Astrocyte (in vitro differentiated cells and primary cell): ENCODE data around the gene ATIC. TPM values are rescaled to one million over a fixed set of nuclear protein-coding genes. Genes with fewer than 3 reads are reported as not detected.
A peak's percentile ranks its signal among the peaks of the same experiment; 100 is the strongest.

Experiments
- DNase-seq: peaks from one replicate; pipeline ENCODE4 v3.0.0-alpha.2; 2010; ENCODE audit warnings: low read depth
- FAIRE-seq: peaks from 2 replicates; lab custom pipeline; 2011; peaks lifted over from hg19 to GRCh38; lab: Jason Lieb, UNC
- H2AFZ ChIP-seq: 2 replicates; pipeline ENCODE4 v1.6.0; 2012; ENCODE audit warnings: low read depth, low read length, inconsistent platforms
- H3K27ac ChIP-seq: 2 replicates; pipeline ENCODE4 v1.5.1; 2011; ENCODE audit warnings: low read depth, low read length, inconsistent platforms
- H3K27me3 ChIP-seq: 2 replicates; pipeline ENCODE4 v1.6.0; 2011; ENCODE audit warnings: low read length, inconsistent platforms; ENCODE audit not compliant: insufficient read depth
- H3K36me3 ChIP-seq: 2 replicates; pipeline ENCODE4 v1.5.1; 2011; ENCODE audit warnings: low read length, inconsistent platforms; ENCODE audit not compliant: insufficient read depth
- H3K4me1 ChIP-seq: 2 replicates; pipeline ENCODE4 v1.5.1; 2011; ENCODE audit warnings: low read length, inconsistent platforms; ENCODE audit not compliant: insufficient read depth
- H3K4me2 ChIP-seq: 2 replicates; pipeline ENCODE4 v1.6.0; 2012; ENCODE audit warnings: low read length, inconsistent platforms
- H3K4me3 ChIP-seq: 2 replicates; pipeline ENCODE4 v1.5.1; 2011; ENCODE audit warnings: low read depth, mild to moderate bottlenecking, low read length, inconsistent platforms; ENCODE audit not compliant: insufficient read depth
- H3K79me2 ChIP-seq: 2 replicates; pipeline ENCODE4 v1.6.0; 2012; ENCODE audit warnings: mild to moderate bottlenecking, low read length, inconsistent platforms; ENCODE audit not compliant: insufficient read depth
- H3K9ac ChIP-seq: 2 replicates; pipeline ENCODE4 v1.6.0; 2012; ENCODE audit warnings: mild to moderate bottlenecking, low read length, inconsistent platforms
- H3K9me3 ChIP-seq: 2 replicates; pipeline ENCODE4 v1.5.1; 2012; ENCODE audit warnings: low read depth, mild to moderate bottlenecking, low read length, inconsistent platforms; ENCODE audit not compliant: insufficient read depth
- H4K20me1 ChIP-seq: 2 replicates; pipeline ENCODE4 v1.6.0; 2012; ENCODE audit warnings: low read length, inconsistent platforms; ENCODE audit not compliant: insufficient read depth
- H3K27ac Mint-ChIP-seq: one replicate; pipeline ENCODE4 v1.8.0; 2021; ENCODE audit warnings: mild to moderate bottlenecking, mixed read lengths; ENCODE audit not compliant: unreplicated experiment
- H3K27me3 Mint-ChIP-seq: one replicate; pipeline ENCODE4 v1.8.0; 2021; ENCODE audit warnings: low read depth, mixed read lengths; ENCODE audit not compliant: unreplicated experiment
- H3K36me3 Mint-ChIP-seq: one replicate; pipeline ENCODE4 v1.8.0; 2021; ENCODE audit warnings: low read depth, mixed read lengths; ENCODE audit not compliant: unreplicated experiment
- H3K4me1 Mint-ChIP-seq: one replicate; pipeline ENCODE4 v1.8.0; 2021; ENCODE audit warnings: low read depth, mixed read lengths; ENCODE audit not compliant: unreplicated experiment
- H3K4me3 Mint-ChIP-seq: one replicate; pipeline ENCODE4 v1.8.0; 2021; ENCODE audit warnings: mild to moderate bottlenecking, moderate library complexity, mixed read lengths; ENCODE audit not compliant: unreplicated experiment
- H3K9me3 Mint-ChIP-seq: one replicate; pipeline ENCODE4 v1.8.0; 2021; ENCODE audit warnings: mild to moderate bottlenecking, mixed read lengths; ENCODE audit not compliant: unreplicated experiment
- EZH2 ChIP-seq: IDR thresholded peaks from 2 replicates; pipeline ENCODE4 v1.6.1; 2012; ENCODE audit warnings: mild to moderate bottlenecking, low read length, inconsistent platforms; ENCODE audit not compliant: insufficient read depth
- total RNA-seq: library from RNA; stranded (reverse); gene quantifications from 2 replicates; pipeline ENCODE4 v1.2.1, GENCODE V29; 2021
- TF ChIP-seq, protein P1 (sequence below): IDR thresholded peaks from 2 replicates; pipeline ENCODE4 v1.5.1; 2011; ENCODE audit warnings: low read depth, mild to moderate bottlenecking, inconsistent platforms, low read length, moderate library complexity; ENCODE audit not compliant: insufficient read depth

ATIC gene
- total RNA-seq, 1 donor from 2014 or later, result 61.1 TPM

GRCh38 chr2:215392164-215392563 lies 80.3 kb downstream of the ATIC start:
- FAIRE-seq, result no peak
- Histone ChIP-seq H3K27ac (peak overlapping the region; percentile 37), H3K9ac (peak overlapping the region; percentile 27), H3K4me2 (peak overlapping the region; percentile 51), H3K27me3 (no peaks in the 10 kb centered on the region), H3K4me3 (no peak overlapping the region), H3K4me1 (peaks cover 19% of the 10 kb centered on the region), H3K36me3 (peaks cover 92% of the 10 kb centered on the region), H3K79me2 (peaks cover 40% of the 10 kb centered on the region), H4K20me1 (peaks cover 96% of the 10 kb centered on the region), H2AFZ (no peak overlapping the region), H3K9me3 (no peaks in the 10 kb centered on the region)
- Mint-ChIP-seq H3K9me3 (no peaks in the 10 kb centered on the region), H3K4me1 (peaks cover 34% of the 10 kb centered on the region), H3K27me3 (no peaks in the 10 kb centered on the region), H3K4me3 (peak overlapping the region; percentile 42), H3K27ac (peak overlapping the region; percentile 92), H3K36me3 (peaks cover 19% of the 10 kb centered on the region)
- TF ChIP-seq, protein P1, sequence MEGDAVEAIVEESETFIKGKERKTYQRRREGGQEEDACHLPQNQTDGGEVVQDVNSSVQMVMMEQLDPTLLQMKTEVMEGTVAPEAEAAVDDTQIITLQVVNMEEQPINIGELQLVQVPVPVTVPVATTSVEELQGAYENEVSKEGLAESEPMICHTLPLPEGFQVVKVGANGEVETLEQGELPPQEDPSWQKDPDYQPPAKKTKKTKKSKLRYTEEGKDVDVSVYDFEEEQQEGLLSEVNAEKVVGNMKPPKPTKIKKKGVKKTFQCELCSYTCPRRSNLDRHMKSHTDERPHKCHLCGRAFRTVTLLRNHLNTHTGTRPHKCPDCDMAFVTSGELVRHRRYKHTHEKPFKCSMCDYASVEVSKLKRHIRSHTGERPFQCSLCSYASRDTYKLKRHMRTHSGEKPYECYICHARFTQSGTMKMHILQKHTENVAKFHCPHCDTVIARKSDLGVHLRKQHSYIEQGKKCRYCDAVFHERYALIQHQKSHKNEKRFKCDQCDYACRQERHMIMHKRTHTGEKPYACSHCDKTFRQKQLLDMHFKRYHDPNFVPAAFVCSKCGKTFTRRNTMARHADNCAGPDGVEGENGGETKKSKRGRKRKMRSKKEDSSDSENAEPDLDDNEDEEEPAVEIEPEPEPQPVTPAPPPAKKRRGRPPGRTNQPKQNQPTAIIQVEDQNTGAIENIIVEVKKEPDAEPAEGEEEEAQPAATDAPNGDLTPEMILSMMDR, result no peak
- no peak for TF ChIP-seq EZH2
- DNase-seq, result no peak

DNA sequence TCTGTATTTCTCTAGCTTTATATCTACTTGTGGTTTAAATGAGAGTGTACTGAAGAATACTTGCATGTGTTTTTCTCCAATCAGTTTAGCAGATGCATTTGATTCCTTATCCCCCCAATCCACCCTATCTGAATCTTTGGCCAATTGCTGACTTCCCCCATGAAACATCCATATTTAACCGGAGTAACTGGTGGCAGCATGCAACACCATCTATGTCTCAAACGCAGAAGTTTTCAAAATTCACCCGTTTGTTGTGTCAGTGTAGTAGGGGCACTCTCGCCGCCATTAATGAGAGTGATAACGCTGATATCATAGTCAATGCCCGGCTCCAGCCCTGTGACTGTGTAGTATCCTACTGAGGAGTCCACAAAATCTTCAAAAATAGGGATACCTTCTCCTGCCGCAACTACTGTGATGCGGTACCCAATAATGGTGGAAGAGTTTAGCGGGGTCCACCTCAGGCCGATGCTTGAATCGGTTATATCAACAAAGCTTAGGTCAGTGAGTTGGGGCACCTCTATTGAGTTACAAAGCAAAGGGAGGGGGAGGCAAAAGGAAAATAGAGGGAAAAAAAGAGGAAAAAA lies 80.9 kb downstream of the ATIC start:
- Histone ChIP-seq H3K4me2 (peak overlapping the region; percentile 51), H3K4me3 (no peak overlapping the region), H3K4me1 (peaks cover 21% of the 10 kb centered on the region), H3K9me3 (no peaks in the 10 kb centered on the region), H3K79me2 (peaks cover 43% of the 10 kb centered on the region), H4K20me1 (peaks cover 98% of the 10 kb centered on the region), H3K9ac (peak overlapping the region; percentile 27), H3K27me3 (no peaks in the 10 kb centered on the region), H3K36me3 (peaks cover 92% of the 10 kb centered on the region), H3K27ac (peak overlapping the region; percentile 37), H2AFZ (no peak overlapping the region)
- H3K27me3 Mint-ChIP-seq, result no peaks in the 10 kb centered on the region
- FAIRE-seq (no peak), DNase-seq (no peak)
- H3K4me3 Mint-ChIP-seq, result peak overlapping the region; percentile 2
- H3K27ac Mint-ChIP-seq, result peak overlapping the region; percentile 92
- H3K4me1 Mint-ChIP-seq, result peaks cover 39% of the 10 kb centered on the region
- TF ChIP-seq EZH2, result no peak
- TF ChIP-seq, protein P1, result no peak
- no peaks in the 10 kb centered on the region for H3K9me3 Mint-ChIP-seq
- peaks cover 19% of the 10 kb centered on the region for H3K36me3 Mint-ChIP-seq
